ENCODE data around the gene SLC41A3.

The SLC41A3 gene

DNA sequence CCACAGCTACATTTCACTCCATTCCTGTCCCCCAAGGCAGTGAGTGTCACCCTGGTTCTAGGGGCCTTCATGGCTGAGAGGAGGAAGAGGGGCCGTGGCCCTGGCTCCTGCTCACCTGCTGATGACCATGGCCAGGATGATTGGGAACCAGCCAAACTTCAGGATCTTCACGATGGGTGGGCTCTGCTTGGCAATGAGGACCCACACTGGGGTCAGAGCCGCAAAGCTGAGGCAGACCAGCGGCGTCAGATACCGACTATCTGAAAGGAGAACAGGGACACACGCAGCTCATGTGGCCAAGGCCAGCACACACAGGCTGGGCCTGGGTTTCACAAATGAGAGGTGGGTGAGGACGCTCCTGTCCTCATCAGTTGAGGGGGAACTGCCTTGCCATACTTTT is 67.3 kb downstream of the SLC41A3 start:
- H3K4me3 Mint-ChIP-seq, result no peak overlapping the region
- H3K4me1 Mint-ChIP-seq, result peaks cover 6% of the 10 kb centered on the region

DNA sequence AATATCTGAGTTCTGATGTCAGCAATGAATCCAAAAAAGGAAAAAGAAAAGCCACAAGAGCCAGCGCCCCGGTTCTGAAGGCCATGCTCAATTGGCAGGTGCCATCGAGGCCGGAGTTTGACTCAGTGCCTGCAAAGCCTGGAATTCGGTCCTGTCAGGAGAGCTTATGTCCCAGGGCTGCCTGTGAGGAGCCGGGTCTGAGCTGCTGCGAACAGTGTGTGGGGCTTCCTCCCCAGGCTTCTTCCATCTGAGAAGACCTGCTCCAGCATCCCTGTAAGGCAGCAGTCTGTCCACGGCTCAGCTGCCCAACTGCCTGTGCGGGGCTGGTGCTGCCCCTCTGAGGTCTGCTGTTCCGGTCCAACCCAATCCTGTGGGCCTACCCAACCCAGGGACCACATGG is 68.8 kb downstream of the SLC41A3 start:
- H3K9me3 Mint-ChIP-seq, result no peaks in the 10 kb centered on the region
- H3K4me3 Mint-ChIP-seq, result no peak overlapping the region
- peaks cover 3% of the 10 kb centered on the region for H3K27me3 Mint-ChIP-seq (ENCODE audit: low read depth)
- peaks cover 57% of the 10 kb centered on the region for H3K36me3 Mint-ChIP-seq (ENCODE audit: low read depth)
- no peak overlapping the region for H3K27ac Mint-ChIP-seq
- TF ChIP-seq, protein P1, sequence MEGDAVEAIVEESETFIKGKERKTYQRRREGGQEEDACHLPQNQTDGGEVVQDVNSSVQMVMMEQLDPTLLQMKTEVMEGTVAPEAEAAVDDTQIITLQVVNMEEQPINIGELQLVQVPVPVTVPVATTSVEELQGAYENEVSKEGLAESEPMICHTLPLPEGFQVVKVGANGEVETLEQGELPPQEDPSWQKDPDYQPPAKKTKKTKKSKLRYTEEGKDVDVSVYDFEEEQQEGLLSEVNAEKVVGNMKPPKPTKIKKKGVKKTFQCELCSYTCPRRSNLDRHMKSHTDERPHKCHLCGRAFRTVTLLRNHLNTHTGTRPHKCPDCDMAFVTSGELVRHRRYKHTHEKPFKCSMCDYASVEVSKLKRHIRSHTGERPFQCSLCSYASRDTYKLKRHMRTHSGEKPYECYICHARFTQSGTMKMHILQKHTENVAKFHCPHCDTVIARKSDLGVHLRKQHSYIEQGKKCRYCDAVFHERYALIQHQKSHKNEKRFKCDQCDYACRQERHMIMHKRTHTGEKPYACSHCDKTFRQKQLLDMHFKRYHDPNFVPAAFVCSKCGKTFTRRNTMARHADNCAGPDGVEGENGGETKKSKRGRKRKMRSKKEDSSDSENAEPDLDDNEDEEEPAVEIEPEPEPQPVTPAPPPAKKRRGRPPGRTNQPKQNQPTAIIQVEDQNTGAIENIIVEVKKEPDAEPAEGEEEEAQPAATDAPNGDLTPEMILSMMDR (IDR thresholded peaks at IDR 0.05; ENCODE audit: unreplicated experiment in 3 of 3), result no peak
- H3K4me1 Mint-ChIP-seq, result no peaks in the 10 kb centered on the region

More for the DNA sequence above, 67.3 kb downstream of the SLC41A3 start:
- Mint-ChIP-seq H3K9me3 (no peaks in the 10 kb centered on the region), H3K36me3 (ENCODE audit: low read depth) (peaks cover 59% of the 10 kb centered on the region), H3K27ac (no peak overlapping the region), H3K27me3 (ENCODE audit: low read depth) (peaks cover 3% of the 10 kb centered on the region)
- TF ChIP-seq, protein P1 (IDR thresholded peaks at IDR 0.05; ENCODE audit: unreplicated experiment in 3 of 3), result no peak

DNA sequence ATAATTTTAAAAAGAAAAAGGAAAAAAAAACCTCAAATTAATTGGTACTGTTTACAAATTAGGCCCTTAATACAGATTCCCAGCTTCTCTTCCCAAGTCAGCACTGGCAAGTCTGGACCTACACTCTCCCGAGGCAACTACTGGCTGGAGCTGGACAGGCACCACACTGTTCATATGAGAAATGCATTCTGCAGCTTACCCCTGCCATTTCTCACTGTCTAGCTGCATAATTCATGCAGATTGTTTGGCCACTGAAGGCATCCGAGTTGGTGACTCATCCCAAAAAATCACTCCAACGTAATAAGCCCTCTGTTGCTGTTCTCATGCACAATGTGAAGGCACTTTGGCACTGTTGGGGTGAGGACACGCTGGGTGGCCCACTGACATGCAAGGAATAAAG is 69.7 kb downstream of the SLC41A3 start:
- H3K4me3 Mint-ChIP-seq, result no peak overlapping the region
- H3K9me3 Mint-ChIP-seq, result no peaks in the 10 kb centered on the region

DNA sequence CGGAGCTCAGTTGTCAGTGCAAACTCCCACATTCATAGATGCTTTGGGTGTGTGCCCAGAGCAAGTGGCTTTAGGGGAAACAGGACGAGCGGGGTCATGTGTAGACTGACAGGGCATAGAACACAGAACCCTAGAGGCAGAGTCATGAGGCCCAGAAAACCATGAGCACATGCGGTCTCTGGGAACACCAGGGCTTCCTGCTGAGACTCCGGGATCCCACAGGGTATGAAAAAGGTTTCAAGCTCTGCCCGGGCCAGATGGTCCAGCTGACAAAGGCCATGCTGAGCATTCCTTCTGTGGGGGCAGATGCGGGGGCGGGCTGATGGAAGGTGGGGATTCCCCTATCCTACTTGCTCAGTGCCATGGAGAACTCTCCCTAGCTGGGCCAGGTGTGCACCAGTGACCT is 70.2 kb downstream of the SLC41A3 start:
- Mint-ChIP-seq H3K27me3 (ENCODE audit: low read depth) (peaks cover 3% of the 10 kb centered on the region), H3K4me3 (no peak overlapping the region)

More for the DNA sequence above, 69.7 kb downstream of the SLC41A3 start:
- Mint-ChIP-seq H3K27ac (no peak overlapping the region), H3K27me3 (ENCODE audit: low read depth) (peaks cover 3% of the 10 kb centered on the region), H3K36me3 (ENCODE audit: low read depth) (peaks cover 64% of the 10 kb centered on the region), H3K4me1 (no peaks in the 10 kb centered on the region)
- TF ChIP-seq, protein P1 (IDR thresholded peaks at IDR 0.05; ENCODE audit: unreplicated experiment in 3 of 3), result no peak

DNA sequence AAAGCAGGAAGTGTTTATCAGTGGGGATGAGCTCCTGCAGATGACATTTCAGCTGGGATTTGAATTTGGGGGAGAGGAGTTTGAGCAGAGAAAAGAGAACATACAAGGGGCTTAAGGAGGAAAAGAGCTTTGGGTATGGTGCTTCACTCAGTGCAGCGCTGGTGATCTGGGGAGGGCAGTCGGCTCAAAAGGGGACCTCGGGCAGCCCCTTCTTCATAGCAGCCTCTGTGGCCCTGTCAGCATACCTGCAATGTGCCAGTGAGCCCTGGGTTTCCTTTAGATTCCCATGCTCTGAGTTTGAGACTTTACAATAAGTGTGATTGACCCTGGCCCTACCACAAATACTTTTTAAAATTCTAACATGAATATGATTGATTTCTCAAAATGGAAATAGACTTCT is 74.7 kb downstream of the SLC41A3 start:
- Mint-ChIP-seq H3K36me3 (ENCODE audit: low read depth) (peaks cover 68% of the 10 kb centered on the region), H3K27me3 (ENCODE audit: low read depth) (peaks cover 3% of the 10 kb centered on the region), H3K9me3 (no peaks in the 10 kb centered on the region), H3K27ac (no peak overlapping the region), H3K4me3 (no peak overlapping the region), H3K4me1 (no peaks in the 10 kb centered on the region)
- TF ChIP-seq, protein P1 (IDR thresholded peaks at IDR 0.05; ENCODE audit: unreplicated experiment in 3 of 3), result no peak

More for the DNA sequence above, 70.2 kb downstream of the SLC41A3 start:
- no peaks in the 10 kb centered on the region for H3K4me1 Mint-ChIP-seq
- TF ChIP-seq, protein P1 (IDR thresholded peaks at IDR 0.05; ENCODE audit: unreplicated experiment in 3 of 3), result no peak
- no peak overlapping the region for H3K27ac Mint-ChIP-seq
- H3K9me3 Mint-ChIP-seq, result no peaks in the 10 kb centered on the region
- peaks cover 69% of the 10 kb centered on the region for H3K36me3 Mint-ChIP-seq (ENCODE audit: low read depth)

DNA sequence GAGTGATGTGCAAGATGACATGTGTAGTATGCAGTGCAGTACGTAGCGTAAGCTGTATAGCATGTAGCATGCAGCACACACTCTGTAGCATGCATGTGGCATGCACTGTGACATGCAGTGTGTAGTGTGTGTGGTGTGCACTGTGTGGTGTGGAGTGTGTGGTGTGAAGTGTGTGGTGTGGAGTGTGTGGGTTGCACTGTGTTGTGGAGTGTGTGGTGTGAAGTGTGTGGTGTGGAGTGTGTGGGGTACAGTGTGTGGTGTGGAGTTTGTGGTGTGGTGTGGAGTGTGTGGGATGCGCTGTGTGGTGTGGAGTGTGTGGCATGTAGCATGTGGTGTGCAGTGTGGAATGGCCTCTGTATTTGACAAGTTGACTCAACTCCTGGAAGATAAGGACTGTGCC is 75.7 kb downstream of the SLC41A3 start:
- Mint-ChIP-seq H3K4me1 (no peaks in the 10 kb centered on the region), H3K27me3 (ENCODE audit: low read depth) (no peaks in the 10 kb centered on the region), H3K9me3 (peaks cover 1% of the 10 kb centered on the region), H3K27ac (no peak overlapping the region), H3K4me3 (no peak overlapping the region), H3K36me3 (ENCODE audit: low read depth) (peaks cover 60% of the 10 kb centered on the region)
- TF ChIP-seq, protein P1 (IDR thresholded peaks at IDR 0.05; ENCODE audit: unreplicated experiment in 3 of 3), result no peak

Data from nephron (organoid).